GM18868 (cell line): ENCODE data around the gene CDHR2.
A peak's percentile ranks its signal among the peaks of the same experiment; 100 is the strongest.
"Not testable (repeated sequence)": the region's sequence is repeated elsewhere in the genome, so short reads cannot be mapped to it uniquely, and the experiment has no call there.

Experiments used
- ATAC-seq: cut with Tn5 transposase; IDR thresholded peaks from one replicate; pipeline ENCODE4 v1.9.1; 2021; ENCODE audit warnings: mild to moderate bottlenecking, moderate library complexity; ENCODE audit not compliant: unreplicated experiment

CDHR2 gene

GRCh38 chr5:176541338-176542134 lies 7.6 kb upstream of the CDHR2 start:
- no peak for ATAC-seq

GRCh38 chr5:176542135-176542595 lies 7.0 kb upstream of the CDHR2 start:
- no peak for ATAC-seq

GRCh38 chr5:176542596-176543427 lies 6.3 kb upstream of the CDHR2 start:
- peak; percentile 47 for ATAC-seq

GRCh38 chr5:176543428-176544182 lies 5.5 kb upstream of the CDHR2 start:
- peak; percentile 70 for ATAC-seq

- ATAC-seq, result no peak
Measured at GRCh38 chr5:176545388-176545736, 3.8 kb upstream of the CDHR2 start.

- ATAC-seq, result no peak
Measured at GRCh38 chr5:176545737-176546509, 3.2 kb upstream of the CDHR2 start.

- no peak for ATAC-seq
Measured at GRCh38 chr5:176547802-176548201, 1.3 kb upstream of the CDHR2 start.

- ATAC-seq, result no peak
Measured at GRCh38 chr5:176549871-176550270, 729 bp downstream of the CDHR2 start.

- ATAC-seq, result peak; percentile 59
Measured at GRCh38 chr5:176550275-176550831, 1.2 kb downstream of the CDHR2 start.

GRCh38 chr5:176550937-176551336 lies 1.8 kb downstream of the CDHR2 start:
- not testable (repeated sequence) for ATAC-seq

- no peak for ATAC-seq
Measured at GRCh38 chr5:176552332-176552869, 3.3 kb downstream of the CDHR2 start.

- no peak for ATAC-seq
Measured at GRCh38 chr5:176553260-176554085, 4.3 kb downstream of the CDHR2 start.

GRCh38 chr5:176557846-176558245 lies 8.7 kb downstream of the CDHR2 start:
- no peak for ATAC-seq

- no peak for ATAC-seq
Measured at GRCh38 chr5:176559683-176560082, 10.5 kb downstream of the CDHR2 start.

GRCh38 chr5:176560364-176560763 lies 11.2 kb downstream of the CDHR2 start:
- no peak for ATAC-seq

- ATAC-seq, result no peak
Measured at GRCh38 chr5:176561259-176561658, 12.1 kb downstream of the CDHR2 start.

- ATAC-seq, result no peak
Measured at GRCh38 chr5:176562189-176562588, 13.0 kb downstream of the CDHR2 start.

GRCh38 chr5:176564002-176564401 lies 14.9 kb downstream of the CDHR2 start:
- ATAC-seq, result no peak

GRCh38 chr5:176565760-176566288 lies 16.7 kb downstream of the CDHR2 start:
- no peak for ATAC-seq
